ENCODE results near the gene ZNF710. TPM values are rescaled to one million over a fixed set of nuclear protein-coding genes. Genes with fewer than 3 reads are reported as not detected.

The ZNF710 gene
- total and polyA plus RNA-seq, 2 of the 4 experiments (the other 2 are of a cell fraction), result 7.6 to 8.2 TPM

GRCh38 chr15:89999676-90000185, 1.4 kb upstream of the ZNF710 start:
- Histone ChIP-seq H3K79me1 (ENCODE audit: low read depth in 1 of 2, low read length in 2 of 2) (peaks cover 12 to 40% of the 10 kb centered on the region in 2 experiments; a peak in 3 of 4 replicates), H3K23ac (ENCODE audit: low read depth, low read length) (peak overlapping the region; percentile 54; the same call in 1 of the 2 replicates), H2BK15ac (ENCODE audit: low read depth, low read length) (0 out of 3 replicates have a peak overlapping the region, but pooled peaks have one; percentile 12), H4K91ac (ENCODE audit: insufficient read depth, low read depth, low read length) (peak overlapping the region; percentile 37; the same call in 1 of the 2 replicates), H3K4ac (ENCODE audit: low read depth, low read length) (peak overlapping the region; percentile 92), H2AFZ (replicated peaks; ENCODE audit: low read length, poor library complexity) (peak overlapping the region; percentile 87), H3K9me1 (ENCODE audit: insufficient read depth, low read length) (peaks cover 23% of the 10 kb centered on the region), H4K5ac (ENCODE audit: low read depth, low read length) (peak overlapping the region; percentile 30; the same call in 1 of the 2 replicates), H3K27me3 (ENCODE audit: control insufficient read depth, insufficient read depth, low read length) (no peaks in the 10 kb centered on the region), H3K9me3 (ENCODE audit: control insufficient read depth, insufficient read depth, low read length) (no peaks in the 10 kb centered on the region), H2AK5ac (ENCODE audit: low read depth, low read length) (peak overlapping the region; percentile 84; the same call in 1 of the 2 replicates), H4K20me1 (ENCODE audit: insufficient read depth, low read length) (peaks cover 4% of the 10 kb centered on the region; the same call in 1 of the 2 replicates), H2BK5ac (ENCODE audit: low read depth, low read length, poor library complexity, severe bottlenecking) (no peak overlapping the region), H2AK9ac (replicated peaks; ENCODE audit: low read depth, low read length, poor library complexity) (peak overlapping the region; percentile 92), H3K14ac (replicated peaks; ENCODE audit: low read depth, low read length) (no peak overlapping the region; the same call in 1 of the 2 replicates), H3K4me3 (ENCODE audit: insufficient read depth, low read depth, low read length) (peak overlapping the region; percentile 83; the same call in 1 of the 2 replicates), H3K27ac (ENCODE audit: insufficient read depth, low read length) (no peak overlapping the region), H3K4me2 (ENCODE audit: low read depth, low read length) (peak overlapping the region; percentile 48), H3K18ac (ENCODE audit: low read depth, low read length) (no peak overlapping the region; the same call in 1 of the 2 replicates), H3K56ac (ENCODE audit: extremely low read depth, insufficient read depth, low read length) (no peak overlapping the region), H3K9ac (ENCODE audit: low read depth, low read length) (peak overlapping the region; percentile 63), H4K8ac (ENCODE audit: low read depth in 2 of 2, low read length in 2 of 2) (peak overlapping the region; percentile 62 to 97; a peak in 3 of 4 replicates), H3K4me1 (ENCODE audit: control insufficient read depth, insufficient read depth, low read length) (peaks cover 24% of the 10 kb centered on the region), H2BK120ac (ENCODE audit: low read depth, low read length) (0 out of 2 replicates have a peak overlapping the region, but pooled peaks have one; percentile 38), H2BK20ac (ENCODE audit: low read depth, low read length) (no peak overlapping the region), H3K36me3 (ENCODE audit: control insufficient read depth, insufficient read depth, low read length) (no peaks in the 10 kb centered on the region)
- CTCF ChIA-PET, result interaction anchor here (0.5 kb wide), 1 partner anchor 155 kb away, joined by 3 read pairs; no protein-coding TSS in a partner anchor
- ATAC-seq (ENCODE audit: low read depth) (no peak), DNase-seq (peak; percentile 9)
- POLR2A ChIA-PET (ENCODE audit: unreplicated experiment), result no interaction called here
- BruUV-seq (replicated peaks), result no TSS peak
- 12% methylated on average over 10 of the region's 14 CpGs; no CpG with 5 or more reads in 1 of the 2 experiments for WGBS, 2 experiments (ENCODE audit: extremely low coverage in 2 of 2, insufficient read length in 1 of 2)
- in situ Hi-C loops (cut with MboI; ENCODE audit: low sequenced_read_pairs) (no loop called here), intact Hi-C loops (cut with micrococcal nuclease) (no loop called here), dilution Hi-C loops (cut with HindIII; ENCODE audit: low sequenced_read_pairs, unreplicated experiment) (no loop called here)
- TF ChIP-seq MAZ (IDR thresholded peaks at IDR 0.05; ENCODE audit: borderline replicate concordance, low read depth, low read length) (no peak), RFX5 (IDR thresholded peaks at IDR 0.05; ENCODE audit: low read depth, low read length) (no peak), RCOR1 (IDR thresholded peaks at IDR 0.05; ENCODE audit: insufficient replicate concordance, low read length) (no peak), CEBPB (IDR thresholded peaks at IDR 0.05; ENCODE audit: low read depth, low read length) (no peak), ELK1 (IDR thresholded peaks at IDR 0.05; ENCODE audit: borderline replicate concordance, low read depth, low read length) (no peak), SMC3 (IDR thresholded peaks at IDR 0.05; ENCODE audit: low read depth, low read length) (no peak), NFE2L2 (IDR thresholded peaks at IDR 0.05; ENCODE audit: low read depth, low read length) (no peak), POLR2A (IDR thresholded peaks at IDR 0.05; ENCODE audit: low read depth, low read length) (no peak), MAFK (IDR thresholded peaks at IDR 0.05; ENCODE audit: low read depth, low read length) (no peak), USF2 (IDR thresholded peaks at IDR 0.05; ENCODE audit: low read depth, low read length) (no peak), CHD1 (IDR thresholded peaks at IDR 0.05; ENCODE audit: low read depth, low read length) (no peak), BHLHE40 (IDR thresholded peaks at IDR 0.05; ENCODE audit: low read depth, low read length) (no peak), RAD21 (IDR thresholded peaks at IDR 0.05; ENCODE audit: low read length) (no peak), CTCF (conservative IDR thresholded peaks at IDR 0.05; ENCODE audit: low read depth, low read length) (no peak), MXI1 (IDR thresholded peaks at IDR 0.05; ENCODE audit: borderline replicate concordance, low read depth, low read length) (no peak)
